IMR-90 (cell line): Measurements from ENCODE around the gene NEK2.

ENCODE experiments used
- CTCF ChIP-seq: conservative IDR thresholded peaks from 2 replicates; pipeline ENCODE4 v1.5.1; 2012; ENCODE audit warnings: mild to moderate bottlenecking, low read depth, low read length, improper control_type of control experiment
- FOS ChIP-seq: fragments of 150-350 bp; IDR thresholded peaks from 2 replicates; pipeline ENCODE4 v1.6.1; 2016; ENCODE audit warnings: low read depth, low read length
- MAZ ChIP-seq: IDR thresholded peaks from 2 replicates; pipeline ENCODE4 v1.6.1; 2012; ENCODE audit warnings: low read depth, mild to moderate bottlenecking, low read length, improper control_type of control experiment, moderate library complexity, borderline replicate concordance
- MXI1 ChIP-seq: IDR thresholded peaks from 2 replicates; pipeline ENCODE4 v1.6.1; 2012; ENCODE audit warnings: low read depth, mild to moderate bottlenecking, low read length, moderate library complexity, borderline replicate concordance
- NFE2L2 ChIP-seq: fragments of 150-350 bp; IDR thresholded peaks from 2 replicates; pipeline ENCODE4 v1.6.1; 2016; ENCODE audit warnings: low read depth, mild to moderate bottlenecking, low read length
- POLR2A ChIP-seq: IDR thresholded peaks from 2 replicates; pipeline ENCODE4 v1.6.1; 2012; ENCODE audit warnings: mild to moderate bottlenecking, low read depth, low read length

GRCh38 chr1:211623515-211623914, 51.9 kb downstream of the NEK2 start:
- TF ChIP-seq MXI1 (no peak), CTCF (no peak), MAZ (no peak), NFE2L2 (no peak), FOS (no peak), POLR2A (no peak)
